GM21529 (cell line): ENCODE data around the gene HAPLN2.
"Not testable (repeated sequence)": the region's sequence is repeated elsewhere in the genome, so short reads cannot be mapped to it uniquely, and the experiment has no call there.

Experiments used
- ATAC-seq: cut with Tn5 transposase; IDR thresholded peaks from one replicate; pipeline ENCODE4 v1.9.1; 2021; ENCODE audit not compliant: unreplicated experiment

HAPLN2 gene

GRCh38 chr1:156616463-156616862 is 2.8 kb upstream of the HAPLN2 start:
- ATAC-seq: no peak

- no peak for ATAC-seq
Measured at GRCh38 chr1:156619582-156619955, 354 bp downstream of the HAPLN2 start.

DNA sequence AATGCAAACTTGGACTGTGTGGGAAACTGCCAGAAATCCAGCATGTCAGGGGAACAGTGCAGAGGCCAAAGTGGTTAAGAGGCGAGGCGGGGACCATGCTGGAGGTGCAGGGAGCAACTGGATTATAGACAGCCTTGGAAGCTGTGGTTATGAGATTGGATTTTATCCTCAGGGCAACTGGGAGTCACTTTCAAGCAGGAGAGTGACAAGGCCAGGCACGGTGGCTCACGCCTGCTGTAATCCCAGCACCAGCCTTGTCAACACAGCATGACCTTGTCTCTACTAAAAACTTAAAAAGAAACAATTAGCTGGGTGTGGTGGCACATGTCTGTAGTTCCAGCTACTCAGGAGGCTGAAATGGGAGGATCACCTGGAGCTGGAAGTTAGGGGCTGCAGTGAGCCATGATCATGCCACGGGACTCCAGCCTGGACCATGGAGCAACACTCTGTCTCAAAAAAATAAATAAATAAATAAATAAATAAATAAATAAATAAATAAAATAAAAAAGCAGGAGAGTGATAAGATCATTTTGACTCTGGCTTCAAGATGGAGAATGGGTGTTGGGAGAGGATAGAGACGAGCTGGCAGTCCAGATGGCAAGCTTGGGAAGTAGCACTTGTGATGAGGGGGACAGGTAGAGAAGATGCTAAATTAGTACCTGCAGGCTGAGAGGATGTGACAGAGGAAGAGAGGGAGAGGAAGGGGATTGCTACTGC is 3.5 kb downstream of the HAPLN2 start:
- no peak for ATAC-seq

GRCh38 chr1:156623946-156624813 is 5.0 kb downstream of the HAPLN2 start:
- no peak for ATAC-seq

DNA sequence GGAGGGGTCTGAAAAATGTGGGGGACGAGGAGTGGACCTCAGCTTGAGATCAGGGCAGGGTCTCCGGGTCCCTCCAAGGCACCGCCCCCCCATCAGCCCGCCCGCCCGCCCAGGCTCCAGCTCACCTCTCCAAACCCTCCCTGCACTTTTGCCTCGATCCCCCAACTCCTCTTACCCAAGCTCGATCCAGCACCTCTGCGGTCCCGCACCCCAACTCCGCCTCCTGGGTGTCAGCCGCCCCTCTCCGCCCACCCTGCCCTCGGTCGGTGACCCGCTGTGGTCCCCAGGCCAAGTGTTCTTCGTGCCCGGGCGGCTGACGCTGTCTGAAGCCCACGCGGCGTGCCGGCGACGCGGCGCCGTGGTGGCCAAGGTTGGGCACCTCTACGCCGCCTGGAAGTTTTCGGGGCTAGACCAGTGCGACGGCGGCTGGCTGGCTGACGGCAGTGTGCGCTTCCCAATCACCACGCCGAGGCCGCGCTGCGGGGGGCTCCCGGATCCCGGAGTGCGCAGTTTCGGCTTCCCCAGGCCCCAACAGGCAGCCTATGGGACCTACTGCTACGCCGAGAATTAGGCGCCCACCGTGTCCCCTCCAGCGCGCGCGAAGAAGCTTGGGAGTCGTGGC is 5.7 kb downstream of the HAPLN2 start:
- no peak for ATAC-seq

DNA sequence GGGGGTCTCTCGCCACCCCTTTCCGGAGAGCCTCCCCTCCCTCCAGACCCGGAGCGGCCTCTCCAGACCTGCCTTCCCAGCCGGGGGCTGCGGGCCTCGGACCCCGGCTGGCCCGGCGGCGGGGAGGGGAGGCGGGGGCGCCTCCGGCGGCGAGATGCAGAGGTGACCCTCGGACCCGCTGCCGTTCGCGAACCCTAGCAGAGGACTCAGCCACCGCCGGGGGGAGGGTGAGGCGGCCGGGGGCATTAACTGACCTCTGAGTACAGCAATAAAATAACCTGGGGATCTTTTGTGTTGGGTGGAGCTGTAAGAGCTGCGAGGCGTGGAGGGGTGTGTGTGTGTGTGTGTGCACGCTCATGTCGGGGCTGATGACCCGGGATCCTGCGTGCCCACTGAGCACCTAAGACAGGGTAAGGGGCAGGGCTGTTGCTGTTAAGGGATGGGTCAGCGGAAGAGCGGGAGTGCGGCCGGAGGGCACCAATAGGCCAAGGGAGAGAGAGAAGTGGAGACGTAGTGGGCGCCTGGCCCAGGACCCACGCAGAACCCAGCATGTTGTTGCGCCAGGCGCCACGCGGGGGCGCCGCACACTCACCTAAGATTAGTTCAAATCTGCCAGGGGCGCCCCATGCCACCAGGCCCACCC is 6.3 kb downstream of the HAPLN2 start:
- no peak for ATAC-seq

GRCh38 chr1:156626079-156626438 is 6.8 kb downstream of the HAPLN2 start:
- no peak for ATAC-seq

DNA sequence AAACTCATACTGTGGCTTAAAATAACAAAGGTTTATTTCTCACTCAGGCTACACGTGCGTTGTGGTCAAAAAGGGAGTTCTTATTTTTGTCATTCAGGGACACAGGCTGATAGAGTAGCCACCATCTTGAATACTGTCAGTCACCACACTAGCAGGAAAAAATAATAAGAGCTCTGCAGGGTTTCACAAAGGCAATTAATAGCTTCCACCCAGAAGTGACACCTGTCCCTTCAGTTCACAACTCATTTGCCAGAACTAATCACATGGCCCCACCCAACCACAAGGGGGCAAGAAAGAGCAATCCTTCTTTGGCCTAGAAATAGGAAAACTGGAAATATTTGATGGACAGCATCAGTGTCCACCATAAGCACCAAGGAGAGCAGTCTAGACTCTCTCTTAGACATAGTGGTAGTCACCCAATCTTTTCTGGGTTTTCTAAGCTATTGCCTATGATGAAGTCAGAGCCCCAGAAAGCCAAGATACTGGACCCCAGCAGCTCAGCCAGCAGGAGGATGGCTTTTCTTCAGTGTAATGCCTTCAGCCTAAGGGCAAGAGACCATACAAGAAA is 8.2 kb downstream of the HAPLN2 start:
- no peak for ATAC-seq

GRCh38 chr1:156629823-156630449 is 10.7 kb downstream of the HAPLN2 start:
- ATAC-seq: no peak

DNA sequence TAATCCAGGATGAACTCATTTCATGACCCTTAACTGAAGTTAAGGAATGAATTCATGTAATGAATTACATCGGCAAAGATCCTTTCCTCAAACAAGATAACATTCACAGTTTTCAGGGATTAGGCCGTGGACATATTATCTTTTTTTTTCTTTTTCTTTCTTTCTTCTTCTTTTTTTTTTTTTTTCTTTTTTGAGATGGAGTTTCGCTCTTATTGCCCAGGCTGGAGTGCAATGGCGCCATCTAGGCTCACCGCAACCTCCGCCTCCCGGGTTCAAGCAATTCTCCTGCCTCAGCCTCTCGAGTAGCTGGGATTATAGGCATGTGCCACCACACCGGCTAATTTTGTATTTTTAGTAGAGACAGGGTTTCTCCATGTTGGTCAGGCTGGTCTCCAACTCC is 11.9 kb downstream of the HAPLN2 start:
- not testable (repeated sequence) for ATAC-seq

DNA sequence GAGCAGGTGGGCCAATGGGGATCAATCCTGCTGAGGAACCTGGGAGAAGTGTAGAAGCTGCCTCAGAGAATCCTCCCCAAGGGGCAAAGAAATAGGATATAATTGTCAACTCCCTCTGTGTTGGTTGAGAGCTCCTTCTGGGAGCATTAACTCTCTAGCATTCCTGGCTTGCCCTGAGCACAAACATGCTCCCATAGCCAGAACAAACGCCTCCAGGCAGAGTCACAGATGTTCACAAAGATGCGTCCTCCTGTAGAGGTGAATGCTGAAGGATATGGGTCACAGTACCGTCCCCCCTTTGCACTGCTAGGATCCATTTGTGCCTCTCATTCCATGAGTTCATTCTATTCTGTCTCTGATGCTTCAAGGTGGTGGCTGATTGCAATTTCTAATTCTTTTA is 13.1 kb downstream of the HAPLN2 start:
- ATAC-seq: no peak

- no peak for ATAC-seq
Measured at GRCh38 chr1:156638189-156638985, 19.2 kb downstream of the HAPLN2 start.

- ATAC-seq: no peak
Measured at GRCh38 chr1:156639601-156640101, 20.4 kb downstream of the HAPLN2 start.

DNA sequence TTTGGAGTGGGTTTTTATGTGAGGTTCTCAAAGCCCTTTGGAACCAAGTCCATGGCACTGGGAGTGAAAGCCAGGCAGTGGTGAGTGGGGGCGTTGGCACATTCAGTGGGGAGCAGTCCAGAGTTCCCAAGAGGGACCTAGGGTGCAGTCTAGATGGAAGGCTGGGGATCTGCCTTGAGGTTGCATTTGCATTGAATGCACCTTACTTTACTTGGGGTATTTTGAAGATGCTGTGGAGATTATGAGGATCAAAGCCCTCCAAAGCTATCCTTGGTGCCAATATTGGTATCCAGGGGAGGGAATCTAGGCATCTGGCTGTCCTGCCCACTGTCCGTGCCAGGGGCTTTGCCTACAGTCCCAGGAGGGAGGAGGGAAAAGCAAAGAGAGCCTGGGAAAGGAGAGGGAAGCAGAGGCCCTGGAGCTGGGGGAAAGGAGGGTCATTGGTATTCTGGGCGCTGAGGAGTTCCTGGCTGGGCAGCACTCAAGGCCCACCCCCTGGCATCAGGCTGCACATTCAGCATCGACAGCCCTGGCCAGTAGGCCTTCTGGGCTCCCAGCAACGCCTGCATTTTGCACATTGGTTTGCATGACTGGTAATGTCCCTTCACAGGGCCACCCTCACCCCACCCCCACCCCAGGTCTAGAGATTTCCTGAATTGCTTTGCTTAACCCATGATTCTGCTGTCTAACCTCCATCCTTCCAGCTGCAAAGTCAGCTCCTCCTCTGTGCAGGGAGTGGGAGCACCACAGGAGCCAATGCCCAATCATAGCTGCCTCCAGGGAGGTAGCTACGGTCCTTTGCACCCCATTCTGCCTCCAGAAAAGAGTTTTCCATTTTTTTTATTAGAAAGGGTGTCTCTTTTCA is 21.9 kb downstream of the HAPLN2 start:
- no peak for ATAC-seq

- ATAC-seq: no peak
Measured at GRCh38 chr1:156641761-156642264, 22.6 kb downstream of the HAPLN2 start, which contains the start of gene BCAN. Gene BCAN (plus strand): TSS chr1:156642117. CDS start chr1:156646055, 3,938 bp downstream.

- ATAC-seq: no peak
Measured at GRCh38 chr1:156642265-156643048, 23.2 kb downstream of the HAPLN2 start.

DNA sequence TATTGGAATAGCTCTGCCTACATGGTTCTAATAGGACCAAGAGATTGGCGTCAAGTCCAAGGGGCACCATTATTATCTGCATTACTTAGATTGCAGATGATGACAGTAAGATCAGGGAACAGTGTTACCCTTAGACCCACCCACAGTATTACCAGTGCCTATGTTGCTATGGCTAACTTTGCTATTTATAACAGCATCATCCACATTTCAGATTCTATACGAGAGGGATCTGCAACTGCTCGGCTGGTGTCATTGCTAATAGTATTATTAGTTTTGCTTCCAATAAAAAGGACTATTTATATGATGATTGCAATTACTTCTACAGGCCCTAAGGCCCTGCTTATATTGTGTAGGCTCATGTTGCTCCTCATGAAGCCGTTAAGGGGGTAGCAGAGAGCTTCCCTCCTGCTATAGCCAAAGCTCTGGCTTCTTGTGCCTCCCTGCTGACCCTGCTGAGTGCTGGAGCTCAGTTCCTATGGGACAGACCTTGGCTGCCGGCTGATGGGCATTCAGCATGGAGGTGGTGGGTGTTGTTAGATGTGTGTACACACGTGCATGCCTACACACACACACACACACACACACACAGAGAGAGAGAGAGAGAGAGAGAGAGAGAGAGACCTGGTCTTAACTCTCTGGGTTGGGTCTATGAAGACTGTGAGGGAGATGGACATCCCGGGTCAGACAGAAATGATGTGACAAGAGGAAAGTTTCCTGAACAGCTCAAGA is 24.0 kb downstream of the HAPLN2 start:
- no peak for ATAC-seq
